Measurements from ENCODE around the gene INTS3.

The INTS3 gene

DNA sequence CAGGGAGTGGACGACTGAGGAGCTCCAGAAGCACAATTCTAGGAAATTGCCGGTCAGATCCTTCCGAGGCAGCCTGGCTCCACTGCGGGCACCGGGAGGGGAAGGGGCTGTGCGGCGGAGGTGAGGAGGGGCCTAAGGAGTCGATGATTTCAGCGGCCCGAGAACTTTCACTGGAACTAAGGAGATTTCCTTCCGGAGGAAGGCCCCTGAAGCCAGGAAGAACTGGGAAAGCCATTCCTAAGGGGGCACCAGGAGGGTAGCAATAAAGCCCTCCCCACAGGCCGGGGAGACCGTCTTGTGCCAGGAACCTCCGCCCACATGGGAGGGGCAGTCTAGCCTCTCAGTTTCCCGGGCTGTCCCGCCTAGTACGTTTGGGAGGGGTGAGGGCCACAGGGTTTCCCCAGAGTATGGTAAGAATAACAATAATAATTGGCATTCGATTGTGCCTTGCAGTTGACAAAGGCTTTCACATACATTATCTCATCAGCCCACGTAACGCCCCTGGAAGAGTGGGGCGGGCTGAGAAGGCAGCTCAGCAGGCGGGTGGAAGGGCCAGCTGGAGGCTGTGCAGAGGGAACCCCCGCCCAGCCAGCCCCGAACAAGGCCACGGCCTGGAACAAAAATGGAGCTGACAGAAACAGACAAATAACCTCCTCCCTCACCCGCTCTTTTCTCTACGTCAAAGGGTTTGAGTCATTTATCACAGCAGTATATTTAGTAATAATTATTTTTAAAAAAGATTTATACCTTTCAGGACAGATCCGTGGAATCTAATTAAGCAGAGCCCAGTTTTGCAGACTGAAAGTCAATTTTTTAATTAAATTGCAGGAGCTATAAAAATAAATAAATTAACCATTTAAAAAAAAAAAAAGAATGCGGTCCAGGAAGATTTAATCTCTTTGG lies 29.6 kb upstream of the INTS3 start:
- Histone ChIP-seq H2AFZ (ENCODE audit: low read length) (no peak overlapping the region), H3K27ac (ENCODE audit: low read length) (no peak overlapping the region), H3K4me1 (ENCODE audit: low read length) (no peaks in the 10 kb centered on the region), H3F3A (ENCODE audit: insufficient read depth, low read length) (no peaks in the 10 kb centered on the region), H3K79me2 (ENCODE audit: low read length) (no peaks in the 10 kb centered on the region), H3K9me2 (replicated peaks; ENCODE audit: insufficient read depth, low read length) (no peaks in the 10 kb centered on the region), H3K27me3 (replicated peaks; ENCODE audit: insufficient read depth, low read length) (no peaks in the 10 kb centered on the region), H4K20me1 (ENCODE audit: insufficient read depth, low read length) (no peaks in the 10 kb centered on the region), H3K36me3 (replicated peaks; ENCODE audit: insufficient read depth, low read length) (no peaks in the 10 kb centered on the region), H3K9me3 (replicated peaks; ENCODE audit: insufficient read depth, low read length) (no peaks in the 10 kb centered on the region), H3K4me3 (ENCODE audit: low read length) (no peak overlapping the region), H3K4me2 (ENCODE audit: low read depth, low read length) (no peak overlapping the region), H3K9ac (ENCODE audit: low read length) (no peak overlapping the region)
- TF ChIP-seq, protein P1, sequence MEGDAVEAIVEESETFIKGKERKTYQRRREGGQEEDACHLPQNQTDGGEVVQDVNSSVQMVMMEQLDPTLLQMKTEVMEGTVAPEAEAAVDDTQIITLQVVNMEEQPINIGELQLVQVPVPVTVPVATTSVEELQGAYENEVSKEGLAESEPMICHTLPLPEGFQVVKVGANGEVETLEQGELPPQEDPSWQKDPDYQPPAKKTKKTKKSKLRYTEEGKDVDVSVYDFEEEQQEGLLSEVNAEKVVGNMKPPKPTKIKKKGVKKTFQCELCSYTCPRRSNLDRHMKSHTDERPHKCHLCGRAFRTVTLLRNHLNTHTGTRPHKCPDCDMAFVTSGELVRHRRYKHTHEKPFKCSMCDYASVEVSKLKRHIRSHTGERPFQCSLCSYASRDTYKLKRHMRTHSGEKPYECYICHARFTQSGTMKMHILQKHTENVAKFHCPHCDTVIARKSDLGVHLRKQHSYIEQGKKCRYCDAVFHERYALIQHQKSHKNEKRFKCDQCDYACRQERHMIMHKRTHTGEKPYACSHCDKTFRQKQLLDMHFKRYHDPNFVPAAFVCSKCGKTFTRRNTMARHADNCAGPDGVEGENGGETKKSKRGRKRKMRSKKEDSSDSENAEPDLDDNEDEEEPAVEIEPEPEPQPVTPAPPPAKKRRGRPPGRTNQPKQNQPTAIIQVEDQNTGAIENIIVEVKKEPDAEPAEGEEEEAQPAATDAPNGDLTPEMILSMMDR (IDR thresholded peaks at IDR 0.05; ENCODE audit: low read length) = no peak
- TF ChIP-seq EZH2phosphoT487 (IDR thresholded peaks at IDR 0.05; ENCODE audit: low read length) (no peak), EZH2 (optimal IDR thresholded peaks at IDR 0.05; ENCODE audit: low read depth, low read length) (no peak)
- DNase-seq = no peak

DNA sequence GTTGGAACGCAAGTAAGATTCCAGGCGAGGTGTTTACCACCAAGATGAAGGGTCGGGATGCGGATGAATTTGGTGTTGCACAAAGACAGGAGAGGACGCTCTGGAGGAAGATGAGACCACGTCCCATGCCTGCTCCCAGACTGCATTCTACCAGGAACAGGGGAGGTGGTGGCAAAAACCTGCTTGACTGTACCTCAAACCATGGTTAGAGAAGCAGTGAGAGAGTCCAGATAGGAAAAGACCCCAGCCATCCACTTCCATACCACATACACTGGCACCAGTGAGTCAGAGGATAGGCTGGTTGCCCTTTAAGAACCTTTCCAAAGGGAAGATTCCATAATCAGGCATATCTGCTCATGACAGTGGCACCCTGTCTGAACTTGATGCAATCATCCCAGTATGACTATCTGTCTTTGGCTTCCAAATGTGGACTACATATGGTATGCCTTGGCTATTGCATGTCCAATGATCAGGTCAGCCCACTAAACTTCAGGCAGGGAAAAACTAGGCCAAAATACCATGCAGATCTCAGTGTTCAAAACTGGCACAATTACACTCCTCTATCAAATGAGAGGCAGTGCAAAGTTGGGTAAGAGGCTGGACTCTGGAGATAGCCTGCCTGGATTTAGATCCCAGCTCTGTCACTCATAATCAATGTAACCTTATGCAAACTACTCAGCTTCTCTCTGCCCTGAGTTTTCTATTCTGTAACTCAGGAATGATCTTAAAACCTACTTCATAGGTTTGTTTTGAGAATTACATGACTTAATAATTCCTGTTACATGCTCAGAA lies 28.7 kb upstream of the INTS3 start:
- Histone ChIP-seq H3K4me2 (ENCODE audit: low read depth, low read length) (no peak overlapping the region), H4K20me1 (ENCODE audit: insufficient read depth, low read length) (no peaks in the 10 kb centered on the region), H3K27ac (ENCODE audit: low read length) (no peak overlapping the region), H2AFZ (ENCODE audit: low read length) (no peak overlapping the region), H3K9me3 (replicated peaks; ENCODE audit: insufficient read depth, low read length) (no peaks in the 10 kb centered on the region), H3K9ac (ENCODE audit: low read length) (no peak overlapping the region), H3K4me3 (ENCODE audit: low read length) (no peak overlapping the region), H3K4me1 (ENCODE audit: low read length) (no peaks in the 10 kb centered on the region), H3K79me2 (ENCODE audit: low read length) (no peaks in the 10 kb centered on the region), H3K36me3 (replicated peaks; ENCODE audit: insufficient read depth, low read length) (no peaks in the 10 kb centered on the region), H3K9me2 (replicated peaks; ENCODE audit: insufficient read depth, low read length) (no peaks in the 10 kb centered on the region), H3K27me3 (replicated peaks; ENCODE audit: insufficient read depth, low read length) (no peaks in the 10 kb centered on the region), H3F3A (ENCODE audit: insufficient read depth, low read length) (no peaks in the 10 kb centered on the region)
- TF ChIP-seq EZH2phosphoT487 (IDR thresholded peaks at IDR 0.05; ENCODE audit: low read length) (no peak), EZH2 (optimal IDR thresholded peaks at IDR 0.05; ENCODE audit: low read depth, low read length) (no peak)
- TF ChIP-seq, protein P1 (IDR thresholded peaks at IDR 0.05; ENCODE audit: low read length) = no peak
- DNase-seq = no peak

DNA sequence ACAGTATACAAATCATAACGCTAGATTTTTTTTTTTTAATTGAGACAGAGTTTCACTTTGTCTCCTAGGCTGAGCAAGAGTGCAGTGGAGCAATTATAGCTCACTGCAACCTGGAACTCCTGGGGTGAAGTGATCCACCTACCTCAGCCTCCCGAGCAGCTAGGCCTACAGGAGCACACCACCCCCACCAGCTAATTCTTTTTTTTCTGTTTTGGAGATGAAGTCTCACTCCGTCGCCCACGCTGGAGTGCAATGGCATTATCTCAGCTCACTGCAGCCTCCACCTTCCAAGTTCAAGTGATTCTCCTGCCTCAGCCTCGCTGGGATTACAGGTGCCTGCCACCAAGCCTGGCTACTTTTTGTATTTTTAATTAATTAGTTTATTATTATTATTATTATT lies 28.1 kb upstream of the INTS3 start:
- Histone ChIP-seq H3K4me2 (ENCODE audit: low read depth, low read length) (no peak overlapping the region), H2AFZ (ENCODE audit: low read length) (no peak overlapping the region), H3K9ac (ENCODE audit: low read length) (no peak overlapping the region), H3K36me3 (replicated peaks; ENCODE audit: insufficient read depth, low read length) (no peaks in the 10 kb centered on the region), H3K27ac (ENCODE audit: low read length) (no peak overlapping the region), H3K4me1 (ENCODE audit: low read length) (no peaks in the 10 kb centered on the region), H3K79me2 (ENCODE audit: low read length) (no peaks in the 10 kb centered on the region), H3K9me2 (replicated peaks; ENCODE audit: insufficient read depth, low read length) (no peaks in the 10 kb centered on the region), H3K9me3 (replicated peaks; ENCODE audit: insufficient read depth, low read length) (no peaks in the 10 kb centered on the region), H3K27me3 (replicated peaks; ENCODE audit: insufficient read depth, low read length) (no peaks in the 10 kb centered on the region), H3K4me3 (ENCODE audit: low read length) (no peak overlapping the region), H4K20me1 (ENCODE audit: insufficient read depth, low read length) (no peaks in the 10 kb centered on the region), H3F3A (ENCODE audit: insufficient read depth, low read length) (no peaks in the 10 kb centered on the region)
- TF ChIP-seq, protein P1 (IDR thresholded peaks at IDR 0.05; ENCODE audit: low read length) = no peak
- TF ChIP-seq EZH2 (optimal IDR thresholded peaks at IDR 0.05; ENCODE audit: low read depth, low read length) (no peak), EZH2phosphoT487 (IDR thresholded peaks at IDR 0.05; ENCODE audit: low read length) (no peak)
- DNase-seq = no peak
